HG02885 (cell line): ENCODE results near the gene TBC1D16.

Source experiments
- ATAC-seq: cut with Tn5 transposase; IDR thresholded peaks from one replicate; pipeline ENCODE4 v1.9.1; 2021; ENCODE audit warnings: mild to moderate bottlenecking; ENCODE audit not compliant: unreplicated experiment, poor library complexity

Gene TBC1D16

GRCh38 chr17:79954281-79955166 lies 81.1 kb downstream of the TBC1D16 start:
- ATAC-seq = no peak

- no peak for ATAC-seq
Observed at GRCh38 chr17:79953335-79953734, 82.3 kb downstream of the TBC1D16 start.

- ATAC-seq = no peak
Observed at GRCh38 chr17:79952901-79953300, 82.8 kb downstream of the TBC1D16 start.

- no peak for ATAC-seq
Observed at GRCh38 chr17:79952265-79952877, 83.3 kb downstream of the TBC1D16 start.

- ATAC-seq = no peak
Observed at GRCh38 chr17:79951361-79952264, 84.1 kb downstream of the TBC1D16 start.

- ATAC-seq = no peak
Observed at GRCh38 chr17:79950751-79951150, 84.9 kb downstream of the TBC1D16 start.

- ATAC-seq = no peak
Observed at GRCh38 chr17:79950306-79950705, 85.4 kb downstream of the TBC1D16 start.

GRCh38 chr17:79949656-79950209 lies 85.9 kb downstream of the TBC1D16 start:
- no peak for ATAC-seq

GRCh38 chr17:79948945-79949655 lies 86.6 kb downstream of the TBC1D16 start:
- no peak for ATAC-seq

GRCh38 chr17:79948406-79948944 lies 87.2 kb downstream of the TBC1D16 start:
- ATAC-seq = no peak

- no peak for ATAC-seq
Observed at GRCh38 chr17:79947351-79948031, 88.2 kb downstream of the TBC1D16 start.

GRCh38 chr17:79946352-79947231 lies 89.1 kb downstream of the TBC1D16 start:
- no peak for ATAC-seq

GRCh38 chr17:79945591-79946255 lies 89.9 kb downstream of the TBC1D16 start:
- no peak for ATAC-seq

GRCh38 chr17:79944821-79945391 lies 90.8 kb downstream of the TBC1D16 start:
- ATAC-seq = no peak

- ATAC-seq = no peak
Observed at GRCh38 chr17:79944251-79944812, 91.3 kb downstream of the TBC1D16 start.

- no peak for ATAC-seq
Observed at GRCh38 chr17:79943347-79944241, 92.1 kb downstream of the TBC1D16 start.
